Fibroblast of skin of scalp (primary cell): ENCODE results near the gene SNORC.

Experiments used
- DNase-seq: peaks from one replicate; pipeline ENCODE4 v3.0.0-alpha.2; 2013

Gene SNORC

GRCh38 chr2:232869138-232870017 is 686 bp upstream of the SNORC start:
- no peak for DNase-seq

DNA sequence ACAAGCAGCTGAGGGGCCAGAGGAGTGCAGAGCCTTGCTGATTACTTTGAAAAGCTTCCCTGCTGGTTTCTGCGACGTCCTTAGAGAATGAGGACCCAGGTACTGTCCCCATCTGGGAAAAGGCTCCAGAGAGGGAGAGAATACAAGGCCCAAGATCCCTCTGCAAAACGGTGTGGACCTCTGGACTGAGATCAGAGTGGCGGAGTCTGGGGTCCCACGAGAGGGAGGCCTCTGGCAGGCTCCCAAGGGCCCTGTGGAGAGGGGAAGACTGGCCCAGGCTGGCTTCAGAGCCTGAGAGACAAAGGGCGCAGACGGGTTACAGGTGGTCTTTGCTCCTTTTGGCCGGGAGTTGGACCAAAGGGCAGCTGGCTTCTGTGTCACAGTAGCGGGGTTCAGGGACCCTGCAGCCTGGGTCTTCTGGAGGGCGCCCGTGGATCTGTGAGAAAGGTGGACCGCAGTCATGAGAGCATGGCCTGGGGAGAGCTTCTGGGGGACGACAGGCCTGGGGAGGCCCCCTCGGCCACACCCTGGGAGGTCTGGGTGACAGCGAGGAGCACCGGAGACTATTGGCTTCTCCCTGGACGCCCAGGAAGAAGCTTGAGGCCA is 805 bp downstream of the SNORC start:
- DNase-seq: no peak

DNA sequence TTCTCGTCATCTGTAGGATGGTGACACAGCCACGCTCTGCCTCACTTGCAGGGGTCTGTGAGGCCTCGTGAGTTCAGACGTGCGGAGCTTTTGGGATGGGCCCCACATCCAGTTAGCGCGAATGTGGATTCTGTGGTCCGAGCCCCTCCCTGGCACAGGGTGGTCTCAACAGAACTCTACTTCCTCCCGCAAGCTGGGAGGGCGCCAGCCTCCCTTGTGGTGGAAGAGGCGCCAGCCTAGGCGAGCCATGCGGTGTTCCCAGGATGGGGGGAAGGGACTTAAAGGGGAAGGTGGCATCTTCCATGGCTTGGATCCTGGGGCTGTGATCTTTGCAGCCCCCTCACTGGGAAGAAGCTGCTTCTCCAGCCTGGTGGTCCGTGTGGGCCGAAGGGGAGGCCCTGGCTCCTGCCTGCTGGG is 1.4 kb downstream of the SNORC start:
- no peak for DNase-seq

DNA sequence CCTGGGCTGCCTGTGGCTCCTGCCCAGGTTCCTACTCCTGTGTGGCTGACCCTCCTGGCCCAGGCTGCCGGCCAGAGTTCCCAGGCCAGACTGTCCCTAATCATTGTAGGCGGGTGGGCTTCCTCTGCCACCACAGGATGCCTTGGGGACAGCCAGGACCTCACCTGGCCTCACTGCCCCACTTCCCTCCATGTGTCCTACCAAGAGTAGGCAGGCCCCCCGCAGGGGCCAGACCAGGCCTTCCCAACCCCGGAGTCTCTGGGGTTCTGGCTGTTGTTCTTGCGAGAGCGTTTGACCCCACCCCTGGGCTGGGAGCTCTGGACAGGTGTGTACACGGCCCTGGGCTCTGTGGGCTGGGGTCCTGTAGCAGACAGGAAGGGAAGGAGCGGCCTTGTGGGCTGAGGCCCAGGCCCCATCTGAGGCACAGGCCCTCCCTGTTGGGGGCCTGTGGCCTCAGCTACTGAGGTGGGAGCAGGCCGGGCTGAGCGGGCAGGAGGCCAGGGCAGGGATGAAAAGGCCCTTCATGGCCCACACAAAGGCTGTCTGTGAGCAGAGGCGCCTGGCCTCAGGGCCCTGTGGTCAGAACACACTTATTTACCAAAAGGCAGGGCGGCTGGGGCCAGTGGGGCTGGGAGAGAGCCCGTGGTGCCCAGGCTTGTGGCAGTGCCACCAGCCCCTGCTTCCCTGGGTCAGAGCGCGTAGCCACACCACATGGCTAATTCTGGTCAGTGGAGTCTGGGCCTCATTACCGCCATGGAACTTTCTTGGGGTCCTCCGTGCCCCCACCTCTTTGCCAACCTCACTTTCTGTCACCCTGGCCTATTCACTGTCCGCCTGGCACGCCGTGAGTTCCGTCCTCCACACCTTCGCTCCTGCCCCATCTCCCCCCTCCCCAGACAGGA is 2.0 kb downstream of the SNORC start:
- DNase-seq: no peak

GRCh38 chr2:232872826-232873225 is 2.8 kb downstream of the SNORC start:
- no peak for DNase-seq

DNA sequence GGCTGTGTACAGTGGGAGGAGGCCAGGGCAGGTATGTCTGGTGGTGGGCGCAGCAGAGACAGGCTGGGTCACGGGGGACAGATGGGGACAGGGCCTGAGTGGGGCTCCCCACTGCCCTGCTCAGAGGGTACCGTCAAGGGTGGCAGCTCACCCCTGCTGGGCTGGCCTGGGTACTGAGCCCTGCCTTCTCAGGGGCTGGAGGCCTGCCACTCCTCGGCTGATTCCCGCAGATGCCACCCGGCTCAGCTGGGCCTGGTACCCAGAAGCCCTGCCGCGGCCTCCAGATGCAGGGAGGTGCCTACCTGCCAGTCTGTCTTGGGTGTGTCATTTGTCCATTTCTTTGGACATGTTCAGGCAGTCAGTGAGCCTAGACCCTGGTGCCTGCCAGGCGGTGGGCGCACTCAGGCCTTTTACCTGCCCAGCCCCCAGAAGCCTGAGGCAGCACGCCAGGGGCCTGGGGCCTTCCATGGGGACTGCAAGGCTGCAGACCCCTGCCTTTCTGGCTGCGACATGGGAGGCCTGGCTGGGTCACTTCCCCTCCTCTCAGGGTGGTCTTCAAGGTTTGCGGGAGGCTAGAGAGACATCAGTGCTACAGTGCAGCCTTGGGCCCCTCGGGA is 3.3 kb downstream of the SNORC start:
- DNase-seq: no peak

DNA sequence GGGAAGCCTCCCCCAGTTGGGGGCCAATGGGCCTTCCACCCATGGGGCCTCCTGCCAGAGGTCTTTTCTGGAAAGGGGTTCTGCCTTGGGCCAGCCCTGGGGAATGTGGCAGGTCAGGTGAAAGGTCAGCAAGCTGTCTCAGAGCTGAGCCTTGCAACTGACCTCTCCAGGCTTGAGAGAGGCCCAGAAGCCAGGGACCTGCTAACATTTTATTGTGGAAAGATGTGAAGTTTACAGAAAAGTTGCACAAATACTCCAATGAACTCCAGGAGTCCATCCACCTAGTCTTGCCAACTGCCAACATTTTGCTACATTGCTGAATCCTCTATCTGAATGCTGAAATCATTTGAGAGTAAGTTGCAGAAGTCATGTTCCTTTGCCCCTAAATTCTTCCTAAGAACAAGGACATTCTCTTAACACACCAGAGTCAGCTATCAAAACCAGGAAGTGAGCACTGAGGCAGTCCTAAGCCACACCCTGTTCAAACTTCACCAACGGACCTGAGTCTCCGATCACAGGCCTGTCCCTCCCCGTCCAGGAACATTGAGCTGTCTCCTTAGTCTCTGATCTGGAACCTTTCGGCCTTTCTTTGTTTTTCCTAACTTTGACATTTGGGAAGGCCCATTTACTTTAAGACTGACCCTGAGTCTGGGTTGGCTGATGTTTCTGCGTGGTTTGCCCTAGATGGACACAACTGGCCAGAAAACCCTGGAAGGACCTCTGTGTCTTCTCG is 4.0 kb downstream of the SNORC start:
- no peak for DNase-seq

DNA sequence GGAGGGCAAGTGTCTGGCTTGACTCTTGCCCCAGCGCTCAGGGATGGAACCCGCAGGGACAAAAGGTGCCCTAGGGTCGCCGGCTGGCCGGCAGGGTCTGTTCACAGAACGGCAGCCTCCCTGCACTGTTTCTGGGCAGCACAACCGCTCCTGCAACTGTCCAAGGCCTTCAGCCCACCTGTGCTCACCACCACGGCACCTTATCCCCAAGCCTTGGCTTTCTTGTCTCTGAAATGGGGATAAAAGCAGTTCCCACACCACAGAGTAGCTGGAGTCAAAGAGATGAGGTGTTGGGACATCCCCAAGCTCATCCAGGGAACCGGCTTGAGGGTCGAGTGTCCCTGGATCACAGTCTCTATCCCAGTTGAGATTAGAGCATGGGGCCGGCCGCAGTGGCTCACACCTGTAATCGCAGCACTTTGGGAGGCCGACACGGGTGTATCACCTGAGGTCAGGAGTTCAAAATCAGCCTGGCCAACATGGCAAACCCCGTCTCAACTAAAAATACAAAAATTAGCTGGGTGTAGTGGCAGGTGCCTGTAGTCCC is 4.7 kb downstream of the SNORC start:
- DNase-seq: no peak

DNA sequence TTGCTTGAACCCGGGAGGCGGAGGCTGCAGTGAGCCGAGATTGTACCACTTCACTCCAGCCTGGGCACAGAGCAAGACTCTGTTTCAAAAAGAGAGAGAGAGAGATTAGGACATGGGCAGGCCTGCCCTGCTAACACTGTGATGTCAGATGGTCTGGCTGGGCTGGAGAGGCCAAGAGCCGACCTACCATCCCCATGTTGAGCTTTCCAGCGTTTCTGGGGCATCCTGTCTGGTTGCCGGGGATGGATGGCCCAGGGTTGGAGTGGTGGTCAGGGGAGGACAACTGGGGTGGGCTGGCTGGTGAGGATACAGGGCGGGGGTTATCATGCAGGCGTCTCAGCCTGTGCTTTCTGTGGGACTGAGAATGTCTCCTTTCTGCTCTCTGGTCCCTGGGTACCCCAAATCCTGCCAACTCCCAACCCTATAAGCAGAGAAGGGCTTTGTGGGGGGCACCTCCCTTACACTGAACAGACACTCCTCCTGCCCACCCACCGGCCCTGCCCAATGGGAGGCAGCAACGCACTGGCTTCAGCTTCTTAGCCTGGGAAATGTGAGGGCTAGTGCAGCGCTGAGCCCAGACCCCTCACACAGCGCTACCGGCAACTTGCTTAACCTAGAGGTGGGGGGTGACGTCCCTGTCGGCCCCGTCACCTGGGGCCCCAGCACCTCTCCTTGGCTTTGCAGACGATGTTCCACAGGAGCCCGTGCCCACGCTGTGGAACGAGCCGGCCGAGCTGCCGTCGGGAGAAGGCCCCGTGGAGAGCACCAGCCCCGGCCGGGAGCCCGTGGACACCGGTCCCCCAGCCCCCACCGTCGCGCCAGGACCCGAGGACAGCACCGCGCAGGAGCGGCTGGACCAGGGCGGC is 5.4 kb downstream of the SNORC start:
- DNase-seq: no peak

DNA sequence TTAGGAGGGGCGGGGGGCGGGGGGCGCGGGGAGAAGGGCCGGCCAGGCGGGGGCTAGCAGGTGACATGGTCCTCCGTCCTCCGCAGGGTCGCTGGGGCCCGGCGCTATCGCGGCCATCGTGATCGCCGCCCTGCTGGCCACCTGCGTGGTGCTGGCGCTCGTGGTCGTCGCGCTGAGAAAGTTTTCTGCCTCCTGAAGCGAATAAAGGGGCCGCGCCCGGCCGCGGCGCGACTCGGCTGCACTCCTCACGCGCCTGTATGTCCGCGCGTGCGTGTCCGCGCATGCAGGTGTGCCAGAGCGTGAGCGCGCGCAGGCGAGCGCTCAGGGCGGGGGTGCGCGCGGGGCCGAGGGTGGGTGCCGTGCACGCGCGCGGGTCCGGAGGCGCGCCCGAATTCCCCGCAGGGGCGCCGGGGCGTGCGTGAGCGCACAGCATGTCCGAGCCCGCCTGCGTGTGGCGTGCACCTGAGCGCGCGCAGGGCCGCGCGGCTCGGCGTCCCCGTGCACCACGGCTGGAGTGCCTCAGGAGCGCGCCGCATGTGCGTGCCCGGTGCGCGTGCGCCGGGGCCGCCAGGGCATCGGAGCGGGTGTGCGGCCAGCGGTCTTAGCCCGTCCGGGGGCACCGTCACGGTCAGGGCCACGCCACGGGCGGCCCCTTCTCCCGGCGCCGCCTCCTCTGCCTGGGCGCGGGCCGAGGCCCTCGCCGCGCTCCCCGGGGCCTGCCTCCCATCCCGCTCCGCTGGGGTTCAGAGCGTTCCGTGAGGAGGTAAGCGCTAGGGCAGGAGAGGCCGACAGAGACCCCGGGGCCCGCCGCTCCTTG is 6.3 kb downstream of the SNORC start:
- DNase-seq: no peak

DNA sequence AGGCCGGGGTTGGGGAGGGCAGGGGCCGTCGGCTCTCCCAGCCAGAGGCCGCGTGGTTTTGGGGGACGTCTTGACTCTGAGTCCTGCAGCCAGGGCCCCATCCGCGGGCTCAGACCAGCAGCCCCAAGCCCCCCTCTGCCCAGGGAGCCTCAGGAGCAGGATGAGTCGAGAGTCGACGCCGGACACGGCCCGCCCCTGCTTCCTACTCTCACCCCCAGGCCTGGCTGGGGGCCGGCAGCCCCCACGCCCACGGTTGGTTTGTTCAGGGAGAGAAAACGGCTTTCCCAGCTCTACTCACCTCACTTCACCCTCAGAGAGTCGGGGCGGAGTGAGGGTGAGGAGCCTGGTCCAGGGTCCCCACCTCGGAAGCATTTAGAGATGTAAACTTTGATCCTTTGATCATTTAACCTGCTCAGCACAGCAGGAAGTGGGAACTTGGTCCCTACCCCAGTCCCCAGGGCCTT is 6.9 kb downstream of the SNORC start:
- DNase-seq: no peak

DNA sequence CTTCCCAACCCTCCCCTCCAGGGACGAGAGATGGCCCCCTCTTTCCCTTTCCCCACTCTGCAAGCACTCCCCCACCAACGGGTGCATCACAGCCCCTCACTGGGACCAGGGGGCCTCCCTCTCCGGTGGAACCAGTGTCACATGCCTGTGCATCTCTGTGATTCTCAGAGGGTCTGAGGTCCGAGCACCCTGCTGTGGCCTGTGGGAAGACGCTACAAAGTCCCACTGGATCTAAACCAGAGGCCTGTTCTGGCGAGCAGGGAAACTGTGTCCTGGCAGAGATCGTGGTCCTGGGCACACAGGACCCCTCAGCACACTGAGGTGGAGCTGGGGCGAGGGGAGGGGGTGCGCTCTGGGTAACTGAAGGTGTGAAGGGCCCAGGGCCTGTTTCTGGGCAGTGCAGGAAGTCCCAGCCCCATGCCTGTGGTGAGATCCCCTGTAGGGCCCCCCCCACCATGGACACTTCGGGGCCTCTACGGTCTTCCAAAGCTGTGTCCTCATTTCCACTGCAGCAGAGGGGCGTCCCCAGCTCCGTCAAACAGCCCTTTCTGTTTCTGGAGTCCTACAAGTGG is 8.0 kb downstream of the SNORC start:
- no peak for DNase-seq

DNA sequence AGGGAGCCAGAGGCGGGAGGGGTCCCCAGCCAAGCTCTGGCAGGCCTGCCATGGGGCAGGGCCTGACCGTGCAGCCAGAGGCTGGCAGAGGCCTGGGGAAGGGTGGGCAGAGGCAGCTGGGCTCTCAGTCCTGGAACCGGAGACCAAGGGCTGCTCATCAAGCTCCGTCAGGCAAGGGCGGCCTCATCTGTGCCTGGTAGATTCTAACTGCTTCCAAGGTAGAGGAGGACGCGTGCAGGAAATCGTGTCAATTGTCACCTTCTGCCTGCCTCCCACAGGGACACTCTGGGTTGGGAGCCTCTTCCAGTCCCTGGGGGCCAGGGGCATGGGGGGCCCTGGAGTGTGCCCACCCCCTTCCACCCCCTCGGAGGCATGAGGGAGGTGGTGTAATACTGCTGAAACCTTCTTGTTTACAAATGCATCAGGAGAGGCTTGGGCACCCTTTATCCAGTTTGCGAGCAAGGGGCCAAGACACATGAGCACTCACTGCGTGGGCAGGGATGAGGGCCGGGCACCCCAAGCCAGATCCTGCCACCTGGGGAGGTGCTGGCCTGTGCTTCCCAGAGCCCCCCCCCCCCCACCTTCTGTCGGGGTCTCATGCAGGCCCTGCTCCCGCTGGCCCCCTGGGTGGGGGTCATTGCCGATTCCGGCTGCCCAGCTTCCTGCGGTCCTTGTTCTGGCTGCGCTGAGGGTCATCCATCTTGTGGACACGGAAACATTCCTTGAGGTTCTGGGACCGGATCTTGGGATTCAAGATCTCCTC is 9.0 kb downstream of the SNORC start:
- no peak for DNase-seq

GRCh38 chr2:232879618-232880494 is 9.8 kb downstream of the SNORC start:
- no peak for DNase-seq

GRCh38 chr2:232880764-232881351 is 10.8 kb downstream of the SNORC start:
- DNase-seq: no peak

DNA sequence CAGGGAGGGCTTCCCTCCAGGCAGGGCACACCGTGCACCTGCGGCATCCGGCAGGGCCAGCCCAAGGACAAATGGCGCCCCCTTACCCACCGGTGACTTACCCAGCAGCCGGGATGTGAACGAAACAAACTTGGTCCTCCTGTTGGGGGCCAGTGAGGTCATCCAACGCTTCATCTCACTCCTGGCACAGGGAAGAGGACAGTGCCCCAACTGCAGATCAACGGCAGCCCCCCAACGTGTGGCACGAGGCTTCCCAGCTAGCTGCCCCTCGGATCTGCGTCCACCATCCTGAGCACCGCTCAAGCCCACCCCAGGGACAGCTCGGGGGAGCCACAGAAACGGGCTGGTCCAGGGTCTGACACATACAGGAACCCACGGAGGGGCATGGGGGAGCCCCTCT is 12.0 kb downstream of the SNORC start:
- DNase-seq: no peak

- DNase-seq: no peak
Measured at GRCh38 chr2:232882505-232883115, 12.5 kb downstream of the SNORC start.
